Measurements from ENCODE around the gene ST8SIA1. TPM values are rescaled to one million over a fixed set of nuclear protein-coding genes. Genes with fewer than 3 reads are reported as not detected.
"Not testable (repeated sequence)": the region's sequence is repeated elsewhere in the genome, so short reads cannot be mapped to it uniquely, and the experiment has no call there.

The ST8SIA1 gene
- 1.5 TPM for total RNA-seq

- ATAC-seq: peak; percentile 8
Measured at GRCh38 chr12:22334410-22335100, at the start of gene ST8SIA1. ST8SIA1 (minus strand) TSS chr12:22334707; CDS start chr12:22334232, 475 bp downstream.

GRCh38 chr12:22380031-22380430, 45.5 kb upstream of the ST8SIA1 start:
- ATAC-seq: no peak

GRCh38 chr12:22377731-22378496, 43.4 kb upstream of the ST8SIA1 start:
- ATAC-seq: no peak

DNA sequence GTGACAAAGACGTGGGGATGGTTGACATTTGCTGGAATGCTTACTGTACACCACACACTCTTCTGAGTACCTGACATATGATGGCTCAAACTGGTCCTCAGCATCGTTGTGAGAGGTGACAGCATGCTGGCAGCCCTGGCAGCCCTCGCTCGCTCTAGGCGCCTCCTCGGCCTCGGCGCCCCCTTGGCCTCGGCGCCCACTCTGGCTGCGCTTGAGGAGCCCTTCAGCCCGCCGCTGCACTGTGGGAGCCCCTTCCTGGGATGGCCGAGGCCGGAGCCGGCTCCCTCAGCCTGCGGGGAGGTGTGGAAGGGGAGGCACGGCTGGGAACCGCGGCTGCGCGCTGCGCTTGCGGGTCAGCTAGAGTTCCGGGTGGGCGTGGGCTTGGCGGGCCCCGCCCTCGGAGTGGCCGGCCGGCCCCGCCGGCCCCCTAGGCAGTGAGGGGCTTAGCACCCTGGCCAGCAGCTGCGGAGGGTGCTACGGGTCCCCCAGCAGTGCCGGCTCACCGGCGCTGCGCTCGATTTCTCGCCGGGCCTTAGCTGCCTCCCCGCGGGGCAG, 42.2 kb upstream of the ST8SIA1 start:
- ATAC-seq: not testable (repeated sequence)

- no peak for ATAC-seq
Measured at GRCh38 chr12:22374508-22374907, 40.0 kb upstream of the ST8SIA1 start.

DNA sequence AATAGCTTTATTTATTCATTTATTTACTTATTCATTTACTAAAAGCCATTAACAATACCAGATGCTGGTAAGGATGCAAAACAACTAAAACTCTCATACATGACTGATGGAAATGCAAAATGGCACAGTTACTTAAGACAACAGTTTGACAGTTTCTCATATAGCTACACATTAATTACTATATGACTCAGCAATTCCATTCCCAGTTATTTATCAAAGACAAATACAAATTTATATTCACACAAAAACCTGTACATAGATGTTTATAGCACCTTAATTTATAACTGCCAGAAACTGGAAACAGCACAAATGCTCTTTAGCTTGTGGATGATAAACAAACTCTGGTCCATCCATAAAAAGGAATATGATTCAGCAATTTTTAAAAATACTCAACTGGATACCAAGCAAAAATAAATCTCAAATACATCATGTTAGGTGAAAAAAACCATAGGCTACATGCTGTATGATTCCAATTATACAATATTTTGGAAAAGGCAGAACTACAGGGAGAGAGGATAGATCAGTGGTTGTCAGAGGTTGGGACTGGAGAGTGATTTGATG, 37.9 kb upstream of the ST8SIA1 start:
- no peak for ATAC-seq

DNA sequence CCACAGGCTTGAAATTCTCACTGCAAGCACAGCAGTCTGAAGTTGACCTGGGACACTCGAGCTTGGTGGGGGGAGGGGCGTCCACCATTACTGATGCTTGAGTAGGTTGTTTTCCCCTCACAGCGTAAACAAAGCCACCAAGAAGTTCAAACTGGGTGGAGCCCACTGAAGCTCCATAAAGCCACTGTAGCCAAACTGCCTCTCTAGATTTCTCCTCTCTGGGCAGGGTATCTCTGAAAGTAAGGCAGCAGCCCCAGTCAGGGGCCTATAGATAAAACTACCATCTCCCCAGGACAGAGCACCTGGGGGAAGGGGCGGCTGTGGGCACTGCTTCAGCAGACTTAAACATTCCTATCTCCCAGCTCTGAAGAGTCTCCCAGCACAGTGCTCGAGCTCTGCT, 31.7 kb upstream of the ST8SIA1 start:
- ATAC-seq: no peak

DNA sequence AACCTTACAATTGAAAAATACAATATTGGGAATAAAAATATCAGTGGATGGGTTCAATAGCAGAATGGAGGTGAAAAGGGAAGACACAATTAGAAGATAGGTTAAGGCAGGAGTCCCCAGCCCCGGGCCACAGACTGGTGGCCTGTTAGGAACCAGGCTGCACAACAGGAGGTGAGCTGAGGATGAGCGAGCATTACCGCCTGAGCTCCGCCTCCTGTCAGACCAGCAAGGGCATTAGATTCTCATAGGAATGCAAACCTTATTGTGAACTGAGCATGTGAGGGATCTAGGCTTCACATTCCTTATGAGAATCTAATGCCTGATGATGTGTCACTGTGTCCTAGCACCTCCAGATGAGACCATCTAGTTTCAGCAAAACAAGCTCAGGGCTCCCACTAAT, 27.3 kb upstream of the ST8SIA1 start:
- no peak for ATAC-seq

- no peak for ATAC-seq
Measured at GRCh38 chr12:22360774-22361173, 26.3 kb upstream of the ST8SIA1 start.

- no peak for ATAC-seq
Measured at GRCh38 chr12:22357531-22357930, 23.0 kb upstream of the ST8SIA1 start.

- no peak for ATAC-seq
Measured at GRCh38 chr12:22356231-22356630, 21.7 kb upstream of the ST8SIA1 start.

- ATAC-seq: no peak
Measured at GRCh38 chr12:22355011-22355580, 20.6 kb upstream of the ST8SIA1 start.

GRCh38 chr12:22353615-22354325, 19.3 kb upstream of the ST8SIA1 start:
- ATAC-seq: no peak

DNA sequence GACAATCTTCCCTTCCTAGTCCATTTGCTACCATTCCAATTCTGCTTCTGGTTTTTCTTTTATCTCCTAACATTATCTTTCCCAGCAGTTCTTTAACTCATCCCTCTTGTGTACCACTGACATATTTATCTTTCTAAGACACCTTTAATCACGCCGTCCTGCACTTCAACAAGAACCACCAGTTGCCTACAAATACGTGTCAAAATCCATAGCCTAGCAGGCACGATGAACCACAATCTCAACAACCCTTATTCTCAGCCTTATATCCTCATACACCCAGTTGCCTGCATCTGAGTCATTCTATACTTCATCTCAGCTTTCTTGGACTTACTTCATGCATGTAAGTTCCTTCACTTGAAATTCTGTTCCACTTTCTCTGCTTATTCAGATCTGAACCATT, 16.4 kb upstream of the ST8SIA1 start:
- ATAC-seq: peak; percentile 75

DNA sequence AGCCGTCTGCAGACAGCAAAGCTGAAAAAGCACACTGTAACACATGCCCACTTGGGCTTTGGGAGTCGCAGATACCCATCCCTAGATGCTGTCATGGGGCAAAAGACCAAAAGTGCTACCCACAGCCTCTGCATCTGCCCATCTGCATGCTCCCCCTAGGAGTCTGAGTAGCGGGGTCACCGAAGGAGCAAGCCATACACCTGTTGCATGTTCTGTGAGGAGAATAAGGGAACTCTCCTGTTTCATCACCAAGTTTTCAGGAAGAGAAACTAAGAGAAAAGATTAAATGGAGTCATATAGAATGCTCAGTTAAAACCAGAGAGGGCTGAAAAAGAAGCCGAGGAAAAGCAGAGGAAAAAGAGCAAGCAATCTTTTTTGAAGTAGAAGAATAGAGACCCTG, 13.7 kb upstream of the ST8SIA1 start:
- ATAC-seq: no peak

DNA sequence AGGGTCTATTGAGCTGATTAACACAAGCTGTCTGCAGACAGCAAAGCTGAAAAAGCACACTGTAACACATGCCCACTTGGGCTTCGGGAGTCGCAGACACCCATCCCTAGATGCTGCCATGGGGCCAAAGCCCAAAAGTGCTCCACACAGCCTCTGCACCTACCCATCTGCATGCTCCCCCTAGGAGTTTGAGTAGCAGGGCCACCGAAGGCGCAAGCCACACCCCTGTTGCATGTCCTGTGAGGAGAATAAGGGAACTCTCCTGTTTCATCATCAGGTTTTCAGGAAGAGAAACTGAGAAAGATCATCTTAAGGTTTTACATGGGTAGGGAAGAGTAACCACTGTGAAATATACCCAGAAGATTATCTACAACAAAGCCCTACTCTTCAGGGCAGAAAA, 5.6 kb upstream of the ST8SIA1 start:
- no peak for ATAC-seq

DNA sequence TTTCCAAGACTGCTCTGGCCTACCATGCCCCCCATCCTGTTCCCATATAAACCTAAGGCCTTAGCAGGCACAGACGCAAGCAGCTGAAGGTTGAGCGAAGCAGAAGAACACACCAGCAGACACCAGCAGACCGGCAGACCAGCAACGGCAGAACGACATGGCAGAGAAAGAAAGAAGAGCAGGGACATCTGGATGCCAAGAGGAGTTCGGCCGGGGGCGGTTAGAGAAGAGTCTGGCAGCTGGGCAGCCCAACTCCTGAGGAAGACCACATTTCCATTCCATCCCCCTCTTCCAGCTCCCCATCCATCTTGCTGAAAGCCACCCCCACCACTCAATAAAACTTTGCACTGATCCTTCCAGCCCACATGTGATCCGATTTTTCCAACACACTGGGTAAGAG, 5.2 kb upstream of the ST8SIA1 start:
- no peak for ATAC-seq

- no peak for ATAC-seq
Measured at GRCh38 chr12:22335794-22336166, 1.3 kb upstream of the ST8SIA1 start.

GRCh38 chr12:22333713-22334409, 646 bp downstream of the ST8SIA1 start:
- peak; percentile 45 for ATAC-seq

- no peak for ATAC-seq
Measured at GRCh38 chr12:22333186-22333712, 1.3 kb downstream of the ST8SIA1 start.

GRCh38 chr12:22332202-22332601, 2.3 kb downstream of the ST8SIA1 start:
- ATAC-seq: no peak

DNA sequence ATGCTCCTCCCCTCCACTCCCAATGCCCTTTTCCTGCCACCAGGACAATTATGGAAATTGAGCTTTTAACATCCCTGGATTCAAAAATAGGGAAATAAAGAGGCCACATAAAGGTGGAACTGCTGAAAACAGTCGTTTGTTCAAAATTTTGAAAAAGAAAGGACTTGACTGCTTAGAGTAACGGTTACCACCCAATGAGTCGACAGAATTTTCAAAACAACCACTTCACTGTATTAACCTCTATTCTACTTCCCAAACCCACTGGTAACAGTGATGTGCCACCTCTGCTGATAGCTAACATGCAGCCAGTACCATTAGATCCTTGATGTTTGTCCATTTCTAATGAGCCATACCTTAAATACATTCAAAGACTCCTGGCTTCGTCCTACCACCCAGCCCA, 4.9 kb downstream of the ST8SIA1 start:
- no peak for ATAC-seq
